Measurements from ENCODE around the gene SLC8A3. TPM values are rescaled to one million over a fixed set of nuclear protein-coding genes. Genes with fewer than 3 reads are reported as not detected.

The SLC8A3 gene
- total and polyA plus RNA-seq, 2 of the 13 experiments (the other 11 are each of a cell fraction or from before 2014, with no cell fraction given): 0.01 to 0.02 TPM

GRCh38 chr14:70116278-70116677 lies 72.5 kb downstream of the SLC8A3 start:
- Histone ChIP-seq H3K27me3 (ENCODE audit: control insufficient read depth in 1 of 2, insufficient read depth in 2 of 2, low read length in 2 of 2) (peaks cover 0 to 12% of the 10 kb centered on the region in 2 experiments; a peak in 1 of 5 replicates), H2AFZ (ENCODE audit: low read length) (no peak overlapping the region), H3K4me3 (replicated peaks in 1 of 3; ENCODE audit: insufficient read depth in 1 of 3, low read depth in 2 of 3, low read length in 3 of 3) (no peak overlapping the region), H3K36me3 (replicated peaks in 1 of 2; ENCODE audit: control insufficient read depth in 1 of 2, insufficient read depth in 2 of 2, low read length in 2 of 2) (no peaks in the 10 kb centered on the region), H4K20me1 (ENCODE audit: insufficient read depth, low read length) (no peaks in the 10 kb centered on the region), H3K9me3 (ENCODE audit: low read length) (no peaks in the 10 kb centered on the region), H3K4me1 (ENCODE audit: insufficient read depth, low read length) (no peaks in the 10 kb centered on the region), H3K9ac (ENCODE audit: insufficient read depth, low read depth, low read length) (no peak overlapping the region), H3K27ac (ENCODE audit: extremely low read length, insufficient read depth, low read length) (no peak overlapping the region), H3K4me2 (ENCODE audit: low read depth, low read length) (no peak overlapping the region), H3K79me2 (ENCODE audit: insufficient read depth, low read length) (no peaks in the 10 kb centered on the region)
- TF ChIP-seq NRL (CRISPR knock-in tag; IDR thresholded peaks at IDR 0.05; ENCODE audit: borderline replicate concordance): no peak
- no peak for TF ChIP-seq ZBTB38 (CRISPR knock-in tag; IDR thresholded peaks at IDR 0.05)
- TF ChIP-seq EP300 (IDR thresholded peaks at IDR 0.05; ENCODE audit: low read depth in 2 of 2, low read length in 2 of 2): no peak
- TF ChIP-seq EP300 (CRISPR knock-in tag; IDR thresholded peaks at IDR 0.05; ENCODE audit: borderline replicate concordance): no peak
- no peak for TF ChIP-seq ZNF20 (CRISPR knock-in tag; IDR thresholded peaks at IDR 0.05)
- TF ChIP-seq CENPX (CRISPR knock-in tag; IDR thresholded peaks at IDR 0.05): no peak
- no peak for TF ChIP-seq GZF1 (CRISPR knock-in tag; IDR thresholded peaks at IDR 0.05)
- TF ChIP-seq ZBTB20 (CRISPR knock-in tag; IDR thresholded peaks at IDR 0.05; ENCODE audit: borderline replicate concordance, low read depth): no peak
- TF ChIP-seq, protein P1, sequence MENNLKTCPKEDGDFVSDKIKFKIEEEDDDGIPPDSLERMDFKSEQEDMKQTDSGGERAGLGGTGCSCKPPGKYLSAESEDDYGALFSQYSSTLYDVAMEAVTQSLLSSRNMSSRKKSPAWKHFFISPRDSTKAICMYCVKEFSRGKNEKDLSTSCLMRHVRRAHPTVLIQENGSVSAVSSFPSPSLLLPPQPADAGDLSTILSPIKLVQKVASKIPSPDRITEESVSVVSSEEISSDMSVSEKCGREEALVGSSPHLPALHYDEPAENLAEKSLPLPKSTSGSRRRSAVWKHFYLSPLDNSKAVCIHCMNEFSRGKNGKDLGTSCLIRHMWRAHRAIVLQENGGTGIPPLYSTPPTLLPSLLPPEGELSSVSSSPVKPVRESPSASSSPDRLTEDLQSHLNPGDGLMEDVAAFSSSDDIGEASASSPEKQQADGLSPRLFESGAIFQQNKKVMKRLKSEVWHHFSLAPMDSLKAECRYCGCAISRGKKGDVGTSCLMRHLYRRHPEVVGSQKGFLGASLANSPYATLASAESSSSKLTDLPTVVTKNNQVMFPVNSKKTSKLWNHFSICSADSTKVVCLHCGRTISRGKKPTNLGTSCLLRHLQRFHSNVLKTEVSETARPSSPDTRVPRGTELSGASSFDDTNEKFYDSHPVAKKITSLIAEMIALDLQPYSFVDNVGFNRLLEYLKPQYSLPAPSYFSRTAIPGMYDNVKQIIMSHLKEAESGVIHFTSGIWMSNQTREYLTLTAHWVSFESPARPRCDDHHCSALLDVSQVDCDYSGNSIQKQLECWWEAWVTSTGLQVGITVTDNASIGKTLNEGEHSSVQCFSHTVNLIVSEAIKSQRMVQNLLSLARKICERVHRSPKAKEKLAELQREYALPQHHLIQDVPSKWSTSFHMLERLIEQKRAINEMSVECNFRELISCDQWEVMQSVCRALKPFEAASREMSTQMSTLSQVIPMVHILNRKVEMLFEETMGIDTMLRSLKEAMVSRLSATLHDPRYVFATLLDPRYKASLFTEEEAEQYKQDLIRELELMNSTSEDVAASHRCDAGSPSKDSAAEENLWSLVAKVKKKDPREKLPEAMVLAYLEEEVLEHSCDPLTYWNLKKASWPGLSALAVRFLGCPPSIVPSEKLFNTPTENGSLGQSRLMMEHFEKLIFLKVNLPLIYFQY (CRISPR knock-in tag; IDR thresholded peaks at IDR 0.05; ENCODE audit: borderline replicate concordance): no peak
- no peak for TF ChIP-seq CC2D1A (CRISPR knock-in tag; IDR thresholded peaks at IDR 0.05)
- TF ChIP-seq FOXA1 (IDR thresholded peaks at IDR 0.05): no peak
- TF ChIP-seq FOXA1 (CRISPR knock-in tag; IDR thresholded peaks at IDR 0.05): no peak
- no peak for TF ChIP-seq ZNF646 (CRISPR knock-in tag; IDR thresholded peaks at IDR 0.05)
- no peak for TF ChIP-seq HMG20A (CRISPR knock-in tag; IDR thresholded peaks at IDR 0.05; ENCODE audit: borderline replicate concordance)
- no peak for TF ChIP-seq ZC3H4 (CRISPR knock-in tag; IDR thresholded peaks at IDR 0.05; ENCODE audit: borderline replicate concordance)
- TF ChIP-seq RXRA (CRISPR knock-in tag; IDR thresholded peaks at IDR 0.05): no peak
- no peak for DNase-seq (ENCODE audit: low spot score)
- CTCF ChIA-PET (ENCODE audit: low intra/inter-chr PET ratio, low total read pairs): no interaction called here
- no peak for FAIRE-seq
- POLR2A ChIA-PET: no interaction called here
- no TSS peak for BruUV-seq (replicated peaks)
- ATAC-seq: no peak
- 29% methylated on average over 4 of the region's 5 CpGs for WGBS (ENCODE audit: low lambda C conversion rate)
- intact Hi-C loops (cut with micrococcal nuclease; ENCODE audit: unreplicated experiment): no loop called here
- in situ Hi-C loops (cut with HindIII; ENCODE audit: extremely low pct_ligation_motif_present, low pct_unique_long_range_greater_than_20kb): no loop called here
